Osteoblast (primary cell): ENCODE data around the gene RIPK3. TPM values are rescaled to one million over a fixed set of nuclear protein-coding genes. Genes with fewer than 3 reads are reported as not detected.

Source experiments
- DNase-seq: peaks from one replicate; pipeline ENCODE4 v3.0.0; 2011; ENCODE audit warnings: low spot score, mixed read lengths; ENCODE audit not compliant: insufficient read length; ENCODE audit errors: missing footprints
- H2AFZ ChIP-seq: 2 replicates; pipeline ENCODE4 v1.6.0; 2011; ENCODE audit warnings: mild to moderate bottlenecking, low read length
- H3K27ac ChIP-seq: 2 replicates; pipeline ENCODE4 v1.5.1; 2011; ENCODE audit warnings: mild to moderate bottlenecking, low read depth, low read length, moderate library complexity
- H3K27me3 ChIP-seq: 2 replicates; pipeline ENCODE4 v1.6.0; 2012; ENCODE audit warnings: mild to moderate bottlenecking, control low read depth, inconsistent platforms, low read length, moderate library complexity; ENCODE audit not compliant: insufficient read depth
- H3K36me3 ChIP-seq: 2 replicates; pipeline ENCODE4 v1.5.1; 2011; ENCODE audit warnings: mild to moderate bottlenecking, low read length, control low read depth, moderate library complexity; ENCODE audit not compliant: insufficient read depth
- H3K4me1 ChIP-seq: 2 replicates; pipeline ENCODE4 v1.5.1; 2011; ENCODE audit warnings: mild to moderate bottlenecking, low read length, control low read depth, moderate library complexity; ENCODE audit not compliant: insufficient read depth
- H3K4me2 ChIP-seq: 2 replicates; pipeline ENCODE4 v1.6.0; 2011; ENCODE audit warnings: mild to moderate bottlenecking, low read length; ENCODE audit not compliant: insufficient read depth
- H3K4me3 ChIP-seq: fragments of 200-600 bp; sonication (generic); 3 replicates; pipeline ENCODE4 v1.5.1; 2012; ENCODE audit warnings: mild to moderate bottlenecking, low read length, inconsistent platforms; ENCODE audit not compliant: insufficient read depth
- H3K79me2 ChIP-seq: 2 replicates; pipeline ENCODE4 v1.6.0; 2012; ENCODE audit warnings: mild to moderate bottlenecking, low read length, control low read depth, inconsistent platforms; ENCODE audit not compliant: insufficient read depth
- H3K9me3 ChIP-seq: 2 replicates; pipeline ENCODE4 v1.5.1; 2011; ENCODE audit warnings: low read depth, low read length, control low read depth
- H4K20me1 ChIP-seq: 2 replicates; pipeline ENCODE4 v1.6.0; 2012; ENCODE audit warnings: mild to moderate bottlenecking, low read length, control low read depth; ENCODE audit not compliant: insufficient read depth
- total RNA-seq: library from RNA; depleted of rRNA; stranded (reverse); fragments of >200 nt; gene quantifications from 2 replicates; pipeline ENCODE4 v1.2.3, GENCODE V29; 2012
- TF ChIP-seq, protein P1 (sequence below): IDR thresholded peaks from 2 replicates; pipeline ENCODE4 v1.5.1; 2011; ENCODE audit warnings: mild to moderate bottlenecking, low read depth, low read length, moderate library complexity; ENCODE audit errors: extremely low read depth

The RIPK3 gene
- total RNA-seq, 1 donor: 11.9 TPM

DNA sequence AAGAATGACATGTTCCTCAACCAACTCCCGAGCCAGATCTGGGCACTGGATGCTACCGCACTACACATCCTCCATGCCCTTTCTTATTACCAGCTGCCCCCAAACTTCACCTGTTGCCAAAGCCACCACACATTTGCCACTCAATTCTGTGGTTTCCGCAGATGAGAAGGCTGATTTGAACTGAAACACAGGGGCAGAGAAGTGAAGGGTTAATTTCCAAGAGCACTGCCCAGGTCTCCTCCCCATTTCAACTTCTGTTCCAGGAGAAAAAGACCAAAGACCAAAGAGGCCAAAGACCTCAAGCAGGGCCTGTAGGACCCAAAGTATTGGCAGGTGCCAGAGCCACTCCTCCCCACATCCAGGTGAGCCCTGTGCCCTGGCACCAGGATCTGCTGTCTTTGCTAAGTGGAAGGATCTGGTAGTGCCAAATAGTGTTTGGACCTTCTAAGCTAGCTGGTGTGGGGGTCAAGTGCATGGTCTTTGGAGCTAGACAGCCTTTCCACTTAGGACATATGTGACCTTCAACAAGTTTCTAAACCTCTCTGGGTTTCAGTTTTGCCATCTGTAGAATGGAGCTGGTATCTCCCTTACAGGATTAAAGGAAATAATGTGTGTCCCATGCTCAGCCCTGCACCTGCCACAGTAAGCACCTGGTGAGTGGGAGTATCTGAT lies 48.2 kb downstream of the RIPK3 start:
- TF ChIP-seq, protein P1, sequence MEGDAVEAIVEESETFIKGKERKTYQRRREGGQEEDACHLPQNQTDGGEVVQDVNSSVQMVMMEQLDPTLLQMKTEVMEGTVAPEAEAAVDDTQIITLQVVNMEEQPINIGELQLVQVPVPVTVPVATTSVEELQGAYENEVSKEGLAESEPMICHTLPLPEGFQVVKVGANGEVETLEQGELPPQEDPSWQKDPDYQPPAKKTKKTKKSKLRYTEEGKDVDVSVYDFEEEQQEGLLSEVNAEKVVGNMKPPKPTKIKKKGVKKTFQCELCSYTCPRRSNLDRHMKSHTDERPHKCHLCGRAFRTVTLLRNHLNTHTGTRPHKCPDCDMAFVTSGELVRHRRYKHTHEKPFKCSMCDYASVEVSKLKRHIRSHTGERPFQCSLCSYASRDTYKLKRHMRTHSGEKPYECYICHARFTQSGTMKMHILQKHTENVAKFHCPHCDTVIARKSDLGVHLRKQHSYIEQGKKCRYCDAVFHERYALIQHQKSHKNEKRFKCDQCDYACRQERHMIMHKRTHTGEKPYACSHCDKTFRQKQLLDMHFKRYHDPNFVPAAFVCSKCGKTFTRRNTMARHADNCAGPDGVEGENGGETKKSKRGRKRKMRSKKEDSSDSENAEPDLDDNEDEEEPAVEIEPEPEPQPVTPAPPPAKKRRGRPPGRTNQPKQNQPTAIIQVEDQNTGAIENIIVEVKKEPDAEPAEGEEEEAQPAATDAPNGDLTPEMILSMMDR: no peak
- Histone ChIP-seq H3K9me3 (no peaks in the 10 kb centered on the region), H3K4me3 (no peak overlapping the region), H3K79me2 (no peaks in the 10 kb centered on the region), H3K4me1 (peaks cover 2% of the 10 kb centered on the region), H2AFZ (no peak overlapping the region), H3K27ac (no peak overlapping the region), H3K27me3 (no peaks in the 10 kb centered on the region), H4K20me1 (no peaks in the 10 kb centered on the region), H3K4me2 (no peak overlapping the region), H3K36me3 (peaks cover 45% of the 10 kb centered on the region)
- DNase-seq: no peak

DNA sequence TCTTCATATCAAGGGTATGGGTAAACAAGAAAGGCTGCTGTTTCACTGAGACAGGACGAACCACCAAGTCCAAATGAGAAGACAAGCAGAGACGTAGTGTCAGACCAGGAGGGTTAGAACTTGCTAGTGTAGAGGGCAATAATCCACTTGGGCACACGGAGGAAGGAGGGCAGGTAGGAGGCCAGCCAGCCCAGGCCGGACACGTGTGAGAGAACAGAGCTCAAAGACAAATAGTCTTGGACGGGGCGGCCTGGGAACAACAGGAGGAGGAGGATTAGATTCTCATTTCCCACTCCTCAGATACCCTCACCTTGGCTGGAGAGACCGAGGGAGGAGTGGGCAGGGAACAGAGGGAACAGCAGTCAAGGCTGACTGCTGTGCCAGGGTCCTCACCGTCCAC lies 49.0 kb downstream of the RIPK3 start:
- Histone ChIP-seq H3K4me2 (no peak overlapping the region), H3K4me3 (no peak overlapping the region), H3K79me2 (no peaks in the 10 kb centered on the region), H4K20me1 (no peaks in the 10 kb centered on the region), H3K4me1 (no peaks in the 10 kb centered on the region), H3K36me3 (peaks cover 39% of the 10 kb centered on the region), H3K27me3 (no peaks in the 10 kb centered on the region), H2AFZ (no peak overlapping the region), H3K9me3 (no peaks in the 10 kb centered on the region), H3K27ac (no peak overlapping the region)
- no peak for DNase-seq
- TF ChIP-seq, protein P1: no peak

DNA sequence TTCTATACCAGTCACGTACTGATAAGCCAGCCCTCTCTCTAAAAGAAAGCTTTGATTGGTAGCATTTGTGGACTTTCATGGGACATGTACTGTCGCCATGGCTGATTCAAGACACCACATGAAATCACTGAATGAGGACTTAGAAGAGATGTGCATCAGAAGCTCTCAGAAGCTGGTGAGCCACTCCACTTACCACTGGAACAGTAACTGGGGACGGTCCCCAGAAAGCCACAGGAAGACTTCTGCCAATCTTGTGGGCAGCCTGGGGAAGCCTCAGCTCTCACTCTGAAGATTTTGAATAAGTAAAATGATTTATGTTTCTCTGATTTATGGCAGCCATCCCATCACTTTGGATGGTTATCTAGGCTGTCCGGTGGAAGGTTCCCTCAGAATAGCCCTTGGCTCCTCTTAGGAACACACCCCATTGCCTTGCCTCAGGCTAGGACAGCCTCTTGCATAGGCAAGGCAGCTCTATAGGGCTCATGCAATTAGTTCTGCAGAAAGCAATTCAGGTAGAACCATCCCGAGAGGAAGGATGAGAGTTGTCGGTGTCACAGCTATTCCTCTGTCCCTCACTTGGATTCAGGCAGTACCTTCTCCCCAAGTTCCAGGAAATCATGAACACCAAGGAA lies 50.0 kb downstream of the RIPK3 start:
- no peak overlapping the region for H3K4me2 ChIP-seq
- H3K27me3 ChIP-seq: no peaks in the 10 kb centered on the region
- no peaks in the 10 kb centered on the region for H4K20me1 ChIP-seq
- no peaks in the 10 kb centered on the region for H3K79me2 ChIP-seq
- TF ChIP-seq, protein P1: no peak
- no peaks in the 10 kb centered on the region for H3K4me1 ChIP-seq
- no peak overlapping the region for H3K27ac ChIP-seq
- peaks cover 33% of the 10 kb centered on the region for H3K36me3 ChIP-seq
- H3K4me3 ChIP-seq: no peak overlapping the region
- no peak overlapping the region for H2AFZ ChIP-seq
- no peak for DNase-seq
- H3K9me3 ChIP-seq: no peaks in the 10 kb centered on the region

DNA sequence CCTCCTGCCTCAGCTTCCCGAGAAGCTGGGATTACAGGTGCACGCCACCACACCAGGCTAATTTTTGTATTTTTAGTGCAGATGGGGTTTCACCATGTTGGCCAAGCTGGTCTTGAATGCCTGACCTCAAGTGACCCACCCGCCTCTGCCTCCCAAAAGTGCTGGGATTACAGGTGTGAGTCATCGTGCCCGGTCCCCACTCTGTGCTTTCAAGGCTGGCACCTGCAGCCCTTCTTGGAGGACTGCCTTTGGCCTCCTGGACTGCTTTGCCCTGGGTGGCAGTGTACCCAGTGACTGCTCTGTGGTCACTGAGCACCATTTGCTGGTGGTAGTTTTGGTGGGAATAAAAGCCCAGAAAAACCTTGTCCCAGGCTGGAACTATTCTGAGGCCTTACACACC lies 52.8 kb downstream of the RIPK3 start:
- no peak for DNase-seq
- H2AFZ ChIP-seq: no peak overlapping the region
- TF ChIP-seq, protein P1: no peak
- H3K9me3 ChIP-seq: no peaks in the 10 kb centered on the region
- no peak overlapping the region for H3K27ac ChIP-seq
- H3K4me1 ChIP-seq: no peaks in the 10 kb centered on the region
- no peaks in the 10 kb centered on the region for H3K27me3 ChIP-seq
- H3K36me3 ChIP-seq: peaks cover 22% of the 10 kb centered on the region
- no peak overlapping the region for H3K4me2 ChIP-seq
- H4K20me1 ChIP-seq: no peaks in the 10 kb centered on the region
- no peaks in the 10 kb centered on the region for H3K79me2 ChIP-seq
- no peak overlapping the region for H3K4me3 ChIP-seq
